NCI-H2196 treated with DMSO at 0.1 percent for 48 hours (cell line): ENCODE results near the gene TEX22.
A peak's percentile ranks its signal among the peaks of the same experiment; 100 is the strongest.
"Not testable (repeated sequence)": the region's sequence is repeated elsewhere in the genome, so short reads cannot be mapped to it uniquely, and the experiment has no call there.

Experiments used
- DNase-seq: peaks from one replicate; lab custom pipeline; 2025; ENCODE audit not compliant: unreplicated experiment; lab: John Stamatoyannopoulos, UW

Gene TEX22

GRCh38 chr14:105398044-105398725, at the start of gene TEX22:
TSS of gene TEX22 (plus strand) at chr14:105398538. CDS start at chr14:105399341, 803 bp downstream.
- peak; percentile 24 for DNase-seq

- no peak for DNase-seq
Observed at GRCh38 chr14:105348945-105349699, 49.2 kb upstream of the TEX22 start.

- DNase-seq: no peak
Observed at GRCh38 chr14:105349992-105350391, 48.3 kb upstream of the TEX22 start.

- DNase-seq: no peak
Observed at GRCh38 chr14:105350450-105351244, 47.7 kb upstream of the TEX22 start.

GRCh38 chr14:105351410-105351809, 46.9 kb upstream of the TEX22 start:
- DNase-seq: no peak

- DNase-seq: peak; percentile 56
Observed at GRCh38 chr14:105351920-105352851, 46.2 kb upstream of the TEX22 start.

GRCh38 chr14:105353136-105353535, 45.2 kb upstream of the TEX22 start:
- DNase-seq: no peak

GRCh38 chr14:105354541-105354940, 43.8 kb upstream of the TEX22 start:
- no peak for DNase-seq

- DNase-seq: no peak
Observed at GRCh38 chr14:105355049-105355575, 43.2 kb upstream of the TEX22 start.

- DNase-seq: no peak
Observed at GRCh38 chr14:105355850-105356604, 42.3 kb upstream of the TEX22 start.

- DNase-seq: no peak
Observed at GRCh38 chr14:105356927-105357326, 41.4 kb upstream of the TEX22 start.

- no peak for DNase-seq
Observed at GRCh38 chr14:105357626-105358025, 40.7 kb upstream of the TEX22 start.

- no peak for DNase-seq
Observed at GRCh38 chr14:105358140-105358846, 40.0 kb upstream of the TEX22 start.

GRCh38 chr14:105358943-105359342, 39.4 kb upstream of the TEX22 start:
- no peak for DNase-seq

GRCh38 chr14:105361412-105361811, 36.9 kb upstream of the TEX22 start:
- not testable (repeated sequence) for DNase-seq

GRCh38 chr14:105363847-105364708, 34.3 kb upstream of the TEX22 start:
- no peak for DNase-seq

GRCh38 chr14:105365101-105365500, 33.2 kb upstream of the TEX22 start:
- no peak for DNase-seq

GRCh38 chr14:105365681-105366080, 32.7 kb upstream of the TEX22 start:
- no peak for DNase-seq
